SIG-M5 treated with dmso at 0.1 percent for 504 hours (cell line): Measurements from ENCODE around the gene SLC25A43.
"Not testable (repeated sequence)": the region's sequence is repeated elsewhere in the genome, so short reads cannot be mapped to it uniquely, and the experiment has no call there.

Experiments
- DNase-seq: peaks from one replicate; lab custom pipeline; 2025; ENCODE audit not compliant: unreplicated experiment; lab: John Stamatoyannopoulos, UW

Gene SLC25A43

DNA sequence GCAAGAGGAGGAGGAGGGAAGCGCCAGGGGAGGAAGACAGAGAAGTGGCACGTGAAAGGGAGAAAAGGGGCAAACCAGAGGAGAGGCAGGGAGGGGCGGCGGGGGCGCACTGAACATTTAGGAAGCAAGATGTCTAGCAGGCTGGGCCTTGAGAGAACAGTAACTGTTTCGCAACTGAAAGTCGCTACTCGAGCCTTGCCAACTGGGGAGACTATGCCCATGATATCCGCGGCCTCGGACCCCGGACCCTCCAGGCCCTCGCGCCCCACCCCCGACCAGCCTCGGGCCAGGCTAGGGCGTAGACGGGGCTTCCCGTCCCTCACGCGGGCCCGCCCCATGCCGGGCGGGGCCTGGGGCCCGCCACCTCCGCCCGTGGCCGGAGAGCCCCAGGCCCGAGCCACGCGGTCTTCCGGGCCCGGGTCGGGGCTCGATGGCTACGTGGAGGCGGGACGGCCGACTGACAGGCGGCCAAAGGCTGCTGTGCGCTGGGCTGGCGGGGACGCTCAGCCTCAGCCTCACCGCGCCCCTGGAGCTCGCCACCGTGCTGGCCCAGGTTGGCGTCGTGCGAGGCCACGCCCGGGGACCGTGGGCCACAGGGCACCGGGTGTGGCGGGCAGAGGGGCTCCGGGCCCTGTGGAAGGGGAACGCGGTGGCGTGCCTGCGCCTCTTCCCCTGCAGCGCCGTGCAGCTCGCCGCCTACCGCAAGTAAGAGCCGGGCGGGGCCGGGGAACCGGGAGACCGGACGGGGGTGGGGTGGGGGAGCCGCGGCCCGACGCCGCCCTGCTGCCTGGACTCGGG is at the start of gene SLC25A43:
SLC25A43 (plus strand) TSS at position 363 of the 798 bp plus-strand sequence; CDS start at position 431, 68 bp downstream.
- peak; percentile 36 for DNase-seq

DNA sequence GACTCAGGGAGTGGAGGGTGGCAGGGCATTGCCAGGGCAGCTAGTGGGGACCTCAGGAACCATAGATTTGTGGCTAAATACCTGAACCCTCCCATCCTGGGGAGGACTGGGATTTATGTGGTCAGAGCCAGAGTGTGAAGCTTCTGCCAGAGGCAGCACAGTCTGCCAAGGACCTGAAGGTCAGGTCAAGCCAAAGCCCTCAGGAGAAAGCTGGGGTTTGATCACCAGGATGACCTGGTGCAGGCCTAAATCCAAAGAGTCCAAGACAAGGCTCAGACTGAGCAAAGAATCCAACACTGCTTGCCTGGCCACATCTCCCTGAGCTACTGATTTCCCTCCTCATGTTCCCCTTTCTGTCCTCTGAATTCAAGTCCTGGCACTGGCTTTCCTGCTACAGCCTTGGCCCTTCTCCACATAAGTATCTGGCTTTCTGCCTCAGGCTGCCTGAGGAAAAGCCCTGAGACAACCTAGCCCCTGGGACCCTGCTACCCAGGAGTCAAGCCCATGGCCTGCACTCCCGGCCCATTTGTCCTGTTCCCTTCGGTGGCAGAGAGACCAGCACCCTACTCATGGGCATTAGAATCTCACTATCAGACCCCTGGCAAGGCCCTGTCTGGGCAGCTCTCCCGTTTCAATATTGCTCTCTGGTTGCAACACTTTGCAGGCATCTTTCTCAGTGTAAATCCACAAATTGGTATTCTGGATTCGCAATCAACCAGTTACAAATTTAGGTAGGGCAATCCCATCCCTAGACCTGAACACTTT is 39.3 kb upstream of the SLC25A43 start:
- DNase-seq, result no peak

DNA sequence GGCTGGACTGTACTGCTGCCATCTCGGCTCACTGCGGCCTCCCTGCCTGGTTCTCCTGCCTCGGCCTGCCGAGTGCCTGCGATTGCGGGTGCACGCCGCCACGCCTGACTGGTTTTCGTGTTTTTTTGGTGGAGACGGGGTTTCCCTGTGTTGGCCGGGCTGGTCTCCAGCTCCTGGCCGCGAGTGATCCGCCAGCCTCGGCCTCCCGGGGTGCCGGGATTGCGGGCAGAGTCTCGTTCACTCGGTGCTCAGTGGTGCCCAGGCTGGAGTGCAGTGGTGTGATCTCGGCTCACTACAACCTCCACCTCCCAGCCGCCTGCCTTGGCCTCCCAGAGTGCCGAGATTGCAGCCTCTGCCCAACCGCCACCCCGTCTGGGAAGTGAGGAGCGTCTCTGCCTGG is 37.7 kb upstream of the SLC25A43 start:
- DNase-seq, result not testable (repeated sequence)

DNA sequence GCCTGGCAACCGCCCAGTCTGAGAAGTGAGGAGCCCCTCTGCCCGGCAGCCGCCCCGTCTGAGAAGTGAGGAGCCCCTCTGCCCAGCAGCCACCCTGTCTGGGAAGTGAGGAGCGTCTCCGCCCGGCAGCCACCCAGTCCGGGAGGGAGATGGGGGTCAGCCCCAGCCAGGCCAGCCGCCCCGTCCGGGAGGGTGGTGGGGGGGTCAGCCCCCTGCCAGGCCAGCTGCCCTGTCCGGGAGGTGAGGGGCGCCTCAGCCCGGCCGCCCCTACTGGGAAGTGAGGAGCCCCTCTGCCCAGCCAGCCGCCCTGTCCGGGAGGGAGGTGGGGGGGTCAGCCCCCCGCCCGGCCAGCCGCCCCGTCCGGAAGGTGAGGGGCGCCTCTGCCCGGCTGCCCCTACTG is 37.1 kb upstream of the SLC25A43 start:
- not testable (repeated sequence) for DNase-seq

DNA sequence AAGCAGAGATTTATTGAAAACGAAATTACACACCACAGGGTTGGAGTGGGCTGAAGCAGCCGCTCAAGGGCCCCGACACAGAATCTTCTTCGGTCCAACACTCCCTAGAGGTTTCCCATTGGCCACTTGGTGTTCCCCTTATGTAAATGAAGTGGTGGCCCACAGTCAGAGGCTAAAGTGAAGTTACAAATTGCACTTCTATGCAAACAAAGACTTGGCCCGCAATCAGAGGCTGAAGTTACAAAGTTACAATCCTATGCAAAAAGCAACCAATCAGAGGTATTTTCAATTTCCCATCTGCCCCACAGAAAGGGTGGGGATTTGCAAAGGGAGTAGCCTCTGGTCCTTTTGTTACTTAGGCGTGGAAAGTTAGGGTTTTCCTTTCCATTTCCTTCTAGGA is 35.7 kb upstream of the SLC25A43 start:
- no peak for DNase-seq

DNA sequence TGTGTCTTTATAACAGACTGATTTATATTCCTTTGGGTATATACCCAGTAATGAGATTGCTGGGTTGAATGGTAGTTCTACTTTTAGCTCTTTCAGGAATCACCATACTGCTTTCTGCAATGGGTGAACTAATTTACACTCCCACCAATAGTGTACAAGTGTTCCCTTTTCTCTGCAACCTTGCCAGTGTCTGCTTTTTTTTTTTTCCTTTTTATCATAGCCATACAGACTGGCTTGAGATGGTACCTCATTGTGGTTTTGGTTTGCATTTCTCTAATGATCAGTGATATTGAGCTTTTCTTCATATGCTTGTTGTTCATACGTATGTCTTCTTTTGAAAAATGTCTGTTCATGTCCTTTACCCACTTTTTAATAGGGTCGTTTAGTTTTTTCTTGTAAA is 27.3 kb upstream of the SLC25A43 start:
- DNase-seq, result not testable (repeated sequence)

DNA sequence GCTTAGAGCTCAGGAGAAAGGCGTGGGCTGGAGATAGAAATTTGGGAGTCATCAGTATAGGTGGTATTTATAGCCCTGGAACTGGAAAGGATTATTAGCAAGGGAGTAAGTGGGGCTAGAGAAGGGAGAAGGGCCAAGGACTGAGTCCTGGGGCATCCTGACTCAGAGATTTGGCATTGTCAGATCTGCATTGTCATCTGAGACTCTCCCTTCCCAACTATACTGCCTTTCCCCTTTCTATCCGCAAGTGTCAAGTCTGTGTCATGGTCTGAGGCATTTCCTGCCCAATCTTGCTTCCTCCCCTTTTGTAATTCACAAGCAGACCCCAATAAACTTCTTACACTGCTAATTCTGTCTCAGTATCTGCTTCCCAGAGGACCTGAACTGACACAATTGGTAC is 24.4 kb upstream of the SLC25A43 start:
- DNase-seq, result no peak

DNA sequence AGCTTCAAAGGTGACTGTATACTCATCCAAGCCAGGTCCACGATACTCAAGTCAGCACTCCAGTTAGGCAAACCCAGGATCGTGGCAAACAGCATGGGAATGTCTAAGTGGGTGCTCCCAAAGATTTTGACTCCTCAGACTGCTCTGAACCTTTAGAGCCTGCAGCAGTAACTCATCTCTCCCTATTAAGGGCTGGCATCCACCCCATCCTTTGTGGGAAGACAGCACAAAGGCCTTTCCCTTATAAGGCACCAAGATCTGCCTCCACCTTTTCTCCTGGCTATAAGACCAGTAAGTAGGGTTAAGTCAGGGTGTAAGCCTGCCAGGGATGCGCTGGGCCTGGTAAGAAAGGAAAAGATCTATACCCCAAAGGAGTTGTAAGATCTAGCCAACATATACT is 23.6 kb upstream of the SLC25A43 start:
- no peak for DNase-seq

DNA sequence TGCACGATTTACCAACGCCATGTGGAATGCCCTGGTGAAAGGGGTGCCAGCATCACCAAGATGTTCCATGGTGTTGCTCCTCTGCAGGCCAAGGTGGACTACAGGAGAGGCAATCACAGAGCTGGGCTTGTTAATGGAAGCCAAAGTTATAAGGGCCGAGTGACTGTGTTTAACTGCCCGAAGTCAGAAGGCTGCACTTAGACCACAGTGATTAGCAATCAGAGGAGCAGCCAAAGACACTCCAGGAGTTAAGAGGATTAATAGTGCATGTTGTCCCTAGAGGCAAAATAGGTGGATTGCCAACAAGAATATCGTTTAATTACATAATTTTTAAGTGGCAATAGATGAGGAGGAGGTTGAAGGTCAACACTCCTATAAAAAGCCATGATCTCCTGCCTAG is 22.8 kb upstream of the SLC25A43 start:
- DNase-seq, result no peak

DNA sequence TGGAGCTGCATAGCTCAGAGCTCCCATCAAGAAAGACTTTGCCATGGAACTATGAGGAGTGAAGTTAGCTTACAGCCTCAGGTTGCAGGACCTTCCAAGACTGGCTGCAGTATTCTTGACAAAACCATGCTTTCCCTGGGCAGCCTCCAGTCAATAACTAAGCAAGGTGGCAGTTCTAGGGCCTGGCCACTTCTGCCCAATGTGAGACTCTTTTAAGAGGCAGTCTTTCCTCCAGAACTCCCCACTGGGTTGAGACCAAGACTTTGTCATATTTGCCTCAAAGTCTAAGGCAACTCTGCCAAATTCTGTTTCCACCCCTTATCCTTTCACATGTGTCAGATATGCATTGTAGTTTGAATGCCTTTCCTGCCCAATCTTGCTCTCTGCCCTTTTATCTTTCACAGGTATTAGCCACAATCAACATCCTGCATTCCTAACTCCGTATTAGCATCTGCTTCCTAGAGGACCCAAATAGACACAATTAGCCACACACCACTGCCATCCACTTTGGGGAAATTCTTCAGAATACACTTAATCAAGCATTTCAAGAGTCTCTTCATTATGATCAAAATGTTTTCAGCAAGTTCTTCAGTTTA is 17.7 kb upstream of the SLC25A43 start:
- no peak for DNase-seq

DNA sequence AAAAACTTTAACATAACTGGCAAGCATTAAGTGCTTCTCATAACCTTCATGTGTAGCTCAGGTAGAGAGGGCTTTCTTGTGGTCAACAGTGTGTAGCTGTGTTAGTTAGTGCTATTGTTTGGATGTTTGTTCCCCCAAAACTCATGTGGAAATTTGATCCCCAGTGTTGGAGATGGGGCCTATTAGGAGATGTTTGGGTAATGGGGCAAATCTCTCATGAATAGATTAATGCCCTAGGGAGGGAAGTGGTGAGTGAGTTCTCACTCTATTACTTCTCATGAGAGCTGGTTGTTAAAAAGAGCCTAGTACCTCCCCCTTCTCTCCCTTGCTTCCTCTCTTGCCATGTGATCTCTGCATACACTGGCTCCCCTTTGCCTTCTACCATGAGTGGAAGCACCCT is 16.5 kb upstream of the SLC25A43 start:
- no peak for DNase-seq

DNA sequence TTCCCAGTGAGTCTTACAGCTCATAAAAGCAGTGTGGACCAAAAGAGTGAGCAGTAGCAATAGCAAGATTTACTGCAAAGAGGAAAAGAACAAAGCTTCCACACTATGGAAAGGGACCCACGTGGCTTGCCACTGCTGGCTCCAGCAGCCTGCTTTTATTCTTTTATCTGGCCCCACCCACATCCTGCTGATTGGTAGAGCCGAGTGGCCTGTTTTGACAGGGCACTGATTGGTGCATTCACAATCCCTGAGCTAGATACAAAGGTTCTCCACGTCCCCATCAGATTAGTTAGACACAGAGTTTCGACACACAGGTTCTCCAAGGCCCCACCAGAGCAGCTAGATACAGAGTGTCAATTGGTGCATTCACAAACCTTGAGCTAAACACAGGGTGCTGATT is 12.5 kb upstream of the SLC25A43 start:
- not testable (repeated sequence) for DNase-seq

DNA sequence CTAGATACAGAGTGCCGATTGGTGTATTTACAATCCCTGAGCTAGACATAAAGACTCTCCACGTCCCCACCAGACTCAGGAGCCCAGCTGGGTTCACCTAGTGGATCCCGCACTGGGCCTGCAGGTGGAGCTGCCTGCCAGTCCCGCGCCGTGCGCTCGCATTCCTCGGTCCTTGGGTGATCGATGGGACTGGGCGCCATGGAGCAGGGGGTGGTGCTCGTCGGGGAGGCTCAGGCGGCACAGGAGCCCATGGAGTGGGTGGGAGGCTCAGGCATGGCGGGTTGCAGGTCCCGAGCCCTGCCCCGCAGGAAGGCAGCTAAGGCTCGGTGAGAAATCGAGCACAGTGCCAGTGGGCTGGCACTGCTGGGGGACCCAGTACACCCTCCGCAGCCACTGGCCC is 11.7 kb upstream of the SLC25A43 start:
- not testable (repeated sequence) for DNase-seq

DNA sequence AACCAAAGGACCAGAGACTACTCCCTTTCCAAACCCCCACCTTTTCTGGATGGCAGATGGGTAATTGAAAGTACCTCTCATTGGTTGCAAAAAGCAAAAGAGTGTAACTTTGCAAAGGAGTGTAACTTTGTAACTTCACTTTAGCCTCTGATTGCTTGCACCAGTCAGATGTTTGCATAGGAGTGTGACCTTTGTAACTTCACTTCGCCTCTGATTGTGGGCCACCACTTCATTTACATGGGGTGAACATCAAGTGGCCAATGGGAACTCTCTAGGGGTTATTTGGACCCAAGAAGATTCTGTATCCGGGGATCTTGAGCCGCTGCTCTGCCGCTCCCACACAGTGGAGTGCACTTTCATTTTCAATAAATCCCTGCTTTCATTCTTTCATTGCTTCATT is 9.9 kb upstream of the SLC25A43 start:
- DNase-seq, result no peak

DNA sequence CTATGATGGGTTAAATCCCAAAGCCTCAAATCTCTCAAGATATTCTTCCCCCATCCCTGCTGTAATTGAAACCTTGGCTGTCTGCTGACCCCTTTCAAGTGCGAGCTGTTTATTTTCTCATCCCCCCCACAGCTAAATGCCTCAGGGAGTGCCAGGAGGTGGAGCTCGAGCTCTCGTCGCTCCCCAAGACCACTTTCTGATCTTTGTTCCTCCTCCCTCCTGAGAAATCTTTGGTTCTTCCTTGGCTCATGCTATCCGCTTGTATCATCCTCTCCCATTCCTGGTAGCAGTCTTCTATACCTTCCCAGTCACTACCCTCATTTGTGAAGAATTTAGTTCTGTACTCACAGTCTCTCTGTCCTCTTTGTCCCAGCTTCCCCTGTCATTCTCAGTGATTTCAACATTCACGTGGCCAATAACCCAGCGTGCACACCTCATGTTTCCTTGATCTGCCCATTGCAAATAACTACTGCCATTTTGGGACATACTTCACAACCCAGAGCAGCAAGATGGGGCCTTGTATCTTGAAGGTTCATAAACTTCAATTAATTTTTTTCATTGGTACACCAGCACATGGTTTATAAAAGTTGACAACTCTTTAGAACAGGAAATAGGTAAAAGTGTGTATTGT is 9.2 kb upstream of the SLC25A43 start:
- DNase-seq, result no peak

DNA sequence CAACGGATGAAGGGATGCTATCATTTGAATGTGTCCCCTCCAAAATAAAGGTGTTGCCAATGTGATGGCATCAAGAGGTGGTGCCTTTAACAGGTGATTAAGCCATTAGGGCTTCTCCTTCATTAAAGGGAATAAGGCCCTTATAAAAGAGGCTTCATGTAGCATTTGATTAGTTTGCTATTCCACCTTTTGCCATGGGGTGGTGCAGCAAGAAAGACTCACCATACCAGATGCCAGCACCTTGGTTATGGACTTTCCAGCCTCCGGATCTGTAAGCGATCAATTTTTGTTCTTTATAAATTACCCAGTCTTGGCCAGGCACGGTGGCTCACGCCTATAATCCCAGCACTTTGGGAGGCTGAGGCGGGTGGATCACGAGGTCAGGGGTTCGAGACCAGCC is 7.9 kb upstream of the SLC25A43 start:
- DNase-seq, result peak; percentile 16

DNA sequence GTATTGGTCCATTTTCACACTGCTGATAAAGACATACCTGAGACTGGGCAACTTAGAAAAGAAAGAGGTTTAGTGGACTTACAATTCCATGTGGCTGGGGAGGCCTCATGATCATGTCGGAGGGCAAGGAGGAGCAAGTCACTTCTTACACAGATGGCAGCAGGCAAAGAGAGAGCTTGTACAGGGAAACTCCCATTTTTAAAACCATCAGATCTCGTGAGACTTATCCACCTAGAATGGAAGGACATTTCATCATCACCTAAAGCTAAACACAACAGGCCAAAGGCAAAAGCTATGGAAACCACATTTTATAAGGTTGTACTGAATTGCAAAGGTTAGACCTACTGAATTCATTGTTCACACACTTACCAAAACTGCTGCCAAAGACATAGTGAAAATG is 6.0 kb upstream of the SLC25A43 start:
- DNase-seq, result no peak

DNA sequence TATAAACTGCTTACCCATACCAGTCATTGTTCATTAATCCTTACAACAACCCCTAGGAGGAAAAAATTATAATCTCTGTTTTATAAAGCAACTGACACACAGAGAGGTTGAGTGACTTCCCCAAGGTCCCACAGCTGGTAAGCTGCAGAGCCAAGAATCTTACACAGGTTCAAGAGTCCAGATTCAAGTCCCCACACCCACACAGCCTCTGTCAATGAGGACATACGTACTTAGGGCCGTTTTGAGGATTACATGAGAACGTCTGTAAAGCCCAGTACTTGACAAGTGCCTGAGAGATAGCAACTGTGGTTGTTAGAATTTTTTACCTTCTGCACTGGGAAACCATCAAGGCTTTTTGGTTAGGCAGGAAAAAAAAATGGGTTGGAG is 556 bp upstream of the SLC25A43 start:
- DNase-seq, result peak; percentile 36

DNA sequence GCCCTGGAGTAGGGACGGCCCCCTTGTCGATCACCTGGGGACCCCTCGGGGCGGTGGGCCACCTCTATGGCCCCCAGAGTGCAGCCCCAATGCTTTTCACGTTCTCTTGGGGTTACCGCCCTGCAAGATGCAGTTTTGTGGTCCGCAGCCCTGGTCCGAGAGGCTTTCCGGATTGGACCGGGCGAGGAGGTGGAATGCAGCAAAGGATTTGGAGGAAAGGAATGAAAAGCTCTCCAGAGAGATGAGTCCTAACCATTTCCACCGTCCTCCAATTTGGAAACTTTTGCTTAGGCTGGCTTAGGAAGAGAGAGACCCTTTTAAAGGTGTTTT is 601 bp downstream of the SLC25A43 start:
- no peak for DNase-seq

DNA sequence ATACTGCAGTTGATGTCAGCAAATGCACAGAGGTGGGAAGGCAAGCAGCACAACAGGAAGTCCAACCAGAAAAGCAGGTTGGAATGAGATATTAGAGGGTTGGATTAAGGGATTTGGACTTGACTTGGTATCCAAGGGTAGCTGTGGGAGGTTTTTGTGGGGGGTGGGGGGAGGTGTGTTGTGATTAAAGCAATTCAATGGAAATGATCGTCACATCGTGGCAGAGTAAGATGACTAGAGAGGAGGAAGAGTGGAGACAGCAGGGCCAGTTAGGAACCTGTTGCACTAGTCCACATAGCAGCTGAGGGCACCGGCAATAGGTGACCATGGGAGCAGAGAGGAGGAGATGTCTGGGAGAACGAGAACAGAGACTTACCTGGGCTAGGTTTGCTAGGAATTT is 2.4 kb downstream of the SLC25A43 start:
- peak; percentile 29 for DNase-seq

DNA sequence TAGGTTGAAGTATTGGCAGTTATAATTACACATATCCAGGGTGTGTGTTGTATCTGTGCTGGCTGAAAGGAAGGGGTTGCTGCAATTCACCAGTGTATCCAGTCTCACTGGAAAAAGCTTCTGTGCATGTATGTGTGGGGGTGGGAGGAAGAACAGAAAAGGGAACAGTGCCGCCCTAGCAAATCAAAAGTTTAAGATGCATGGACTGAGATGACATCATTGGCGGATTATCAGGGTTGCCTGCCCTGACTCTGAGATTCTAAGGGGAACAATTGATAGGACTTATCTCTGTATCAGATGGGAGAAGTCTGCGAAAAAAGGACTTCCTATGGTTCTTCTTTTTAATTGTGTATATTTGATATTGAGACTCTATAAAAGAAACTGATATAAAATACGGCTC is 3.5 kb downstream of the SLC25A43 start:
- no peak for DNase-seq

DNA sequence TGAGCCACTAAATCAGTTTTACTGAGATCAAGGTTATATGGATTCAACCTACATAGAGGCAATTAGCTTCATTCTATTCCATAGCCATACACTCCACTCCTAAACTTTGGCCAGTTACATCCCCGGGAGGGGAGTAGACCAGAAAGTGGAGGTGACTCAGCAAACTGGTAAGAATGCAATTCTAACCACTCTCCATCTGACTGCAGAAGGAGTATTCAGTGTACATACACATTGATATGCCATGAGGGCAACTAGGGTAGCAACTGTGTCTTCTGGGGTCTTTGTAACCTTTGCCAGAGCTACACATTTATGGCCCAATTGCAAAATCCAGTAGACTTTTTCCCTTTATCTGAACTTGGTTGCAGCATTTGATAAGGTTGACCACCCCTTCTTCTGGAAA is 7.6 kb downstream of the SLC25A43 start:
- no peak for DNase-seq
